ENCODE data around the gene WNT7A. TPM values are rescaled to one million over a fixed set of nuclear protein-coding genes. Genes with fewer than 3 reads are reported as not detected.

The WNT7A gene
- total and polyA plus RNA-seq, 2 donors (not counting 1 experiment from before 2014, with no cell fraction given): not detected

GRCh38 chr3:13837751-13838150 lies 42.1 kb downstream of the WNT7A start:
- no peak for DNase-seq
- Mint-ChIP-seq H3K27ac (no peak overlapping the region), H3K27me3 (peaks cover 21% of the 10 kb centered on the region), H3K9me3 (ENCODE audit: insufficient read depth) (no peaks in the 10 kb centered on the region), H3K4me3 (no peak overlapping the region), H3K4me1 (no peaks in the 10 kb centered on the region)
- no peak overlapping the region for H3K4me2 ChIP-seq (replicated peaks; ENCODE audit: low read depth, low read length, poor library complexity, severe bottlenecking)
- H3K9me3 ChIP-seq (ENCODE audit: control extremely low read depth in 1 of 3, control insufficient read depth in 2 of 3, insufficient read depth in 1 of 3, low read length in 2 of 3): peaks cover 0 to 3% (median 0%) of the 10 kb centered on the region in 3 donors
- WGBS (ENCODE audit: insufficient coverage): 90% methylated on average over 10 of the region's 10 CpGs
- H3K36me3 ChIP-seq (replicated peaks in 1 of 2; ENCODE audit: control extremely low read depth in 1 of 2, control insufficient read depth in 1 of 2, extremely low read depth in 1 of 2, insufficient read depth in 2 of 2, low read length in 1 of 2): no peaks in the 10 kb centered on the region
- no peak for ATAC-seq (ENCODE audit: low read depth)
- no peaks in the 10 kb centered on the region for H3K4me1 ChIP-seq (ENCODE audit: control insufficient read depth in 2 of 2, insufficient read depth in 2 of 2, low read length in 2 of 2)
- H3K9ac ChIP-seq (ENCODE audit: low read length): no peak overlapping the region
- H3K79me2 ChIP-seq (ENCODE audit: control insufficient read depth, insufficient read depth, low read length): no peaks in the 10 kb centered on the region
- intact Hi-C loops (cut with micrococcal nuclease): no loop called here
- H3K4me3 ChIP-seq (ENCODE audit: control extremely low read depth in 1 of 5, extremely low read depth in 1 of 5, insufficient read depth in 1 of 5, low read depth in 2 of 5, low read length in 4 of 5): no peak overlapping the region
- no peak overlapping the region for H2AFZ ChIP-seq (ENCODE audit: insufficient read depth, low read depth, low read length, poor library complexity, severe bottlenecking)
- ChIA-PET CTCF (no interaction called here), POLR2A (no interaction called here)
- H4K20me1 ChIP-seq (ENCODE audit: control insufficient read depth, insufficient read depth, low read length, poor library complexity, severe bottlenecking): no peaks in the 10 kb centered on the region
- TF ChIP-seq CTCF (IDR thresholded peaks at IDR 0.05): no peak
- no peak for TF ChIP-seq EZH2 (IDR thresholded peaks at IDR 0.05; ENCODE audit: borderline replicate concordance, insufficient read depth, low read depth, low read length, poor library complexity, severe bottlenecking)
- H3K27me3 ChIP-seq (replicated peaks in 1 of 4; ENCODE audit: control extremely low read depth in 1 of 4, control insufficient read depth in 3 of 4, insufficient read depth in 4 of 4, low read length in 3 of 4): peaks cover 0 to 6% (median 0%) of the 10 kb centered on the region in 4 experiments
- no peak overlapping the region for H3K27ac ChIP-seq (ENCODE audit: low read length in 2 of 2)

- no peaks in the 10 kb centered on the region for H4K20me1 ChIP-seq (ENCODE audit: control insufficient read depth, insufficient read depth, low read length, poor library complexity, severe bottlenecking)
- H3K9ac ChIP-seq (ENCODE audit: low read length): no peak overlapping the region
- H3K27ac Mint-ChIP-seq: no peak overlapping the region
- intact Hi-C loops (cut with micrococcal nuclease): no loop called here
- H3K9me3 ChIP-seq (ENCODE audit: control extremely low read depth in 1 of 3, control insufficient read depth in 2 of 3, insufficient read depth in 1 of 3, low read length in 2 of 3): peaks cover 0 to 3% (median 0%) of the 10 kb centered on the region in 3 donors
- ChIA-PET CTCF (no interaction called here), POLR2A (no interaction called here)
- no peak overlapping the region for H3K4me2 ChIP-seq (replicated peaks; ENCODE audit: low read depth, low read length, poor library complexity, severe bottlenecking)
- H2AFZ ChIP-seq (ENCODE audit: insufficient read depth, low read depth, low read length, poor library complexity, severe bottlenecking): no peak overlapping the region
- ATAC-seq (ENCODE audit: low read depth) (no peak), DNase-seq (no peak)
- H3K4me3 ChIP-seq (ENCODE audit: control extremely low read depth in 1 of 5, extremely low read depth in 1 of 5, insufficient read depth in 1 of 5, low read depth in 2 of 5, low read length in 4 of 5): no peak overlapping the region
- H3K9me3 Mint-ChIP-seq (ENCODE audit: insufficient read depth): no peaks in the 10 kb centered on the region
- H3K27me3 ChIP-seq (replicated peaks in 1 of 4; ENCODE audit: control extremely low read depth in 1 of 4, control insufficient read depth in 3 of 4, insufficient read depth in 4 of 4, low read length in 3 of 4): peaks cover 0 to 6% (median 0%) of the 10 kb centered on the region in 4 experiments
- no peaks in the 10 kb centered on the region for H3K4me1 Mint-ChIP-seq
- no peaks in the 10 kb centered on the region for H3K4me1 ChIP-seq (ENCODE audit: control insufficient read depth in 2 of 2, insufficient read depth in 2 of 2, low read length in 2 of 2)
- H3K27ac ChIP-seq (ENCODE audit: low read length in 2 of 2): no peak overlapping the region
- H3K4me3 Mint-ChIP-seq: no peak overlapping the region
- peaks cover 21% of the 10 kb centered on the region for H3K27me3 Mint-ChIP-seq
- TF ChIP-seq CTCF (IDR thresholded peaks at IDR 0.05) (no peak), EZH2 (IDR thresholded peaks at IDR 0.05; ENCODE audit: borderline replicate concordance, insufficient read depth, low read depth, low read length, poor library complexity, severe bottlenecking) (no peak)
- 88% methylated on average over 11 of the region's 12 CpGs for WGBS (ENCODE audit: insufficient coverage)
- H3K79me2 ChIP-seq (ENCODE audit: control insufficient read depth, insufficient read depth, low read length): no peaks in the 10 kb centered on the region
- H3K36me3 ChIP-seq (replicated peaks in 1 of 2; ENCODE audit: control extremely low read depth in 1 of 2, control insufficient read depth in 1 of 2, extremely low read depth in 1 of 2, insufficient read depth in 2 of 2, low read length in 1 of 2): no peaks in the 10 kb centered on the region
These were observed 42.9 kb downstream of the WNT7A start for GRCh38 chr3:13836658-13837587.

Data from B cell (primary cell).